Spleen (tissue), 7 donors: ENCODE measurements around the gene GTPBP8.

Experiments
- POLR2A ChIP-seq, 3 donors: fragments of 450-650 bp; IDR thresholded peaks; one replicate each; pipeline ENCODE4 v1.5.1; 2017; ENCODE audit warnings: antibody characterized with exemption in 3 of 3, mild to moderate bottlenecking in 1 of 3
- TF ChIP-seq, protein P1 (sequence below), 11 experiments: fragments of 200-600 bp in 7 of 11; fragments of 450-650 bp in 4 of 11; sonication (generic) in 4 of 11; IDR thresholded peaks in 8 of 11; conservative IDR thresholded peaks in 3 of 11; 1 replicate in 7 of 11; 2 replicates in 4 of 11; pipeline versions ENCODE4 v1.4.0 to v1.8.0; 2016 to 2021; ENCODE audit warnings: antibody characterized with exemption in 11 of 11, inconsistent platforms in 4 of 11, mild to moderate bottlenecking in 1 of 11
- donor health status: DM: no; HTN: no; CAD: no; lungs with moderate emphysema.
- donor health status: DM: no; HTN: no; CAD: no.
- donor health status: DM: no; HTN: no; CAD: no.

GRCh38 chr3:113039546-113039945 lies 48.8 kb downstream of the GTPBP8 start:
- TF ChIP-seq POLR2A (IDR thresholded peaks at IDR 0.05), result no peak
- TF ChIP-seq, protein P1, sequence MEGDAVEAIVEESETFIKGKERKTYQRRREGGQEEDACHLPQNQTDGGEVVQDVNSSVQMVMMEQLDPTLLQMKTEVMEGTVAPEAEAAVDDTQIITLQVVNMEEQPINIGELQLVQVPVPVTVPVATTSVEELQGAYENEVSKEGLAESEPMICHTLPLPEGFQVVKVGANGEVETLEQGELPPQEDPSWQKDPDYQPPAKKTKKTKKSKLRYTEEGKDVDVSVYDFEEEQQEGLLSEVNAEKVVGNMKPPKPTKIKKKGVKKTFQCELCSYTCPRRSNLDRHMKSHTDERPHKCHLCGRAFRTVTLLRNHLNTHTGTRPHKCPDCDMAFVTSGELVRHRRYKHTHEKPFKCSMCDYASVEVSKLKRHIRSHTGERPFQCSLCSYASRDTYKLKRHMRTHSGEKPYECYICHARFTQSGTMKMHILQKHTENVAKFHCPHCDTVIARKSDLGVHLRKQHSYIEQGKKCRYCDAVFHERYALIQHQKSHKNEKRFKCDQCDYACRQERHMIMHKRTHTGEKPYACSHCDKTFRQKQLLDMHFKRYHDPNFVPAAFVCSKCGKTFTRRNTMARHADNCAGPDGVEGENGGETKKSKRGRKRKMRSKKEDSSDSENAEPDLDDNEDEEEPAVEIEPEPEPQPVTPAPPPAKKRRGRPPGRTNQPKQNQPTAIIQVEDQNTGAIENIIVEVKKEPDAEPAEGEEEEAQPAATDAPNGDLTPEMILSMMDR (IDR thresholded peaks at IDR 0.05 in 8 of 11, conservative IDR thresholded peaks at IDR 0.05 in 3 of 11), result no peak
